Fibroblast of the aortic adventitia (primary cell): ENCODE data around the gene CAPN3. TPM values are rescaled to one million over a fixed set of nuclear protein-coding genes. Genes with fewer than 3 reads are reported as not detected.
A peak's percentile ranks its signal among the peaks of the same experiment; 100 is the strongest.

Experiments used
- DNase-seq: peaks from one replicate; pipeline ENCODE4 v3.0.0-alpha.2; 2010; ENCODE audit warnings: low read depth
- H3K4me3 ChIP-seq: 2 replicates; pipeline ENCODE4 v1.5.1; 2011; ENCODE audit warnings: low read depth, mild to moderate bottlenecking, control low read depth, low read length, moderate library complexity
- CTCF ChIP-seq: IDR thresholded peaks from 2 replicates; pipeline ENCODE4 v1.5.1; 2011; ENCODE audit warnings: mild to moderate bottlenecking, low read length, control low read depth, inconsistent platforms; ENCODE audit not compliant: insufficient read depth
- total RNA-seq: library from RNA; depleted of rRNA; stranded (reverse); fragments of >200 nt; gene quantifications from 2 replicates; pipeline ENCODE4 v1.2.3, GENCODE V29; 2012; ENCODE audit warnings: low replicate concordance

Gene CAPN3
- total RNA-seq, 1 donor: 2.5 TPM

- no peak for TF ChIP-seq CTCF
- no peak overlapping the region for H3K4me3 ChIP-seq
- no peak for DNase-seq
These were observed 52.6 kb downstream of the CAPN3 start for GRCh38 chr15:42411884-42412283.

DNA sequence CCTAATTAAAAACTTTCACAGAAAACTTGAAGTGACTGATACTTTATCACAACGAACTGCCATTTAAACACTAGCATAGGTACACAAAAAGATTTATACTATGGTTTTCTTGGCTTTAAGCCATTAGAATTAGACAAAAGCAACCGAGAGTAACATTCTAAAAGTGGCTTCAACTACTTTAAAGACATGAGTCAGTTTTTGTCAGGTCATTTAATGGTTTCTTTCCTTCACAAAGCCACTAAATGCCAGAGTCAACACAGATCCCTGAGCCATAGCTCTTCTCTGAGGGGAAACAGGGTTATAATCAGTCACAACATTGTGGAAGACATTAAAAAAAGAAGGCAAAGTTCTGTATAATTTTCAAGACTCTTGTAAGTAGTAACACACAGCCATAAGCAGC lies 54.6 kb downstream of the CAPN3 start:
- H3K4me3 ChIP-seq: no peak overlapping the region
- DNase-seq: no peak
- TF ChIP-seq CTCF: no peak

- DNase-seq: no peak
- H3K4me3 ChIP-seq: no peak overlapping the region
- TF ChIP-seq CTCF: no peak
These were observed 60.1 kb downstream of the CAPN3 start for GRCh38 chr15:42419369-42419768.

DNA sequence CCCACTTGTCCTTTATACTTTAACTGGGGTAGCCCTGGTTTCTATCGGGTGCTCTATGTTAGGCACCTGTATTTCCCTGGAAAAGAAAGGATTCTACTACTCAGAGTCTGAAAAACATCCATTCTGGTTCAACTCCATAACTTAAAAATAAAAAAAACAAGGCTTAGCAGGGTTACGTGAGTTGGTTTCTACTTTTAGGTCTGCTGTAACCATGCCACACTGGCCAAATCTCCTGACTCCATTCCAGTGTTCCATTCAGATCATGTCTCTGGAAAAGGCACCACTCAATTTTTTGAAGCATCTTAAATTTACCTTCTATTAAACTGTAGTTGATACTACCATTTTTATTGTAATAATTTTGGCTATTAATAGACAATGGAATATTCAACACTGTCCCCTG lies 62.1 kb downstream of the CAPN3 start:
- TF ChIP-seq CTCF: no peak
- no peak for DNase-seq

GRCh38 chr15:42427429-42428223 lies 68.3 kb downstream of the CAPN3 start:
- peak; percentile 94 for DNase-seq
- no peak for TF ChIP-seq CTCF
- H3K4me3 ChIP-seq: no peak overlapping the region

More for the DNA sequence above, 62.1 kb downstream of the CAPN3 start:
- no peak overlapping the region for H3K4me3 ChIP-seq

GRCh38 chr15:42444415-42445063 lies 85.2 kb downstream of the CAPN3 start:
- TF ChIP-seq CTCF: no peak
- no peak overlapping the region for H3K4me3 ChIP-seq
- DNase-seq: peak; percentile 5
